ENCODE data around the gene MYO1D.
"Not testable (repeated sequence)": the region's sequence is repeated elsewhere in the genome, so short reads cannot be mapped to it uniquely, and the experiment has no call there.

MYO1D gene

DNA sequence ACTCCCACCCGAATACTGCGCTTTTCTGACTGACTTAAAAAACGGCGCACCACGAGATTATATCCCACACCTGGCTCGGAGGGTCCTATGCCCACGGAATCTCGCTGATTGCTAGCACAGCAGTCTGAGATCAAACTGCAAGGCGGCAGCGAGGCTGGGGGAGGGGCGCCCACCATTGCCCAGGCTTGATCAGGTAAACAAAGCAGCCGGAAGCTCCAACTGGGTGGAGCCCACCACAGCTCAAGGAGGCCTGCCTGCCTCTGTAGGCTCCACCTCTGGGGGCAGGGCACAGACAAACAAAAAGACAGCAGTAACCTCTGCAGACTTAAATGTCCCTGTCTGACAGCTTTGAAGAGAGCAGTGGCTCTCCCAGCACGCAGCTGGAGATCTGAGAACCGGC is 10.5 kb upstream of the MYO1D start:
- not testable (repeated sequence) for DNase-seq

GRCh38 chr17:32886951-32887350 is 10.0 kb upstream of the MYO1D start:
- not testable (repeated sequence) for DNase-seq

GRCh38 chr17:32882734-32883133 is 5.8 kb upstream of the MYO1D start:
- no peak for DNase-seq

DNA sequence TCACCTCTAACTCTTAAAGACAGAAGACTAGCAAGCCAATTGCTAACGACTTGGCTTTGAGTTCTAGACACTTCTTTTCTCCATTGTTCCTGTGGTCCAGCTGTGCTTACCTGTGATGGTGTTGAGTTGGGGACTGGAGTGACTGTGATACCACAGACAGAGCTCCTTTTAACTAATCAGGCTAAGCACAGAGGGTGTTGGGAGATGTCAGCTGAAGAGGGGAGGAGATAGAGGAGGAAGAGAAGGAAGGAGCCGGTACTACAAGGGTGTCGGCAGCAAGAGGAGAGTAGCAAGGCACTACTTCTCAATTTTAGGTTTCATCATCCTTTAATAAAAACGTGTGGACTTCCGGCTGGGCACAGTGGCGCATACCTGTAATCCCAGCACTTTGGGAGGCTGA is 5.1 kb upstream of the MYO1D start:
- DNase-seq: no peak

DNA sequence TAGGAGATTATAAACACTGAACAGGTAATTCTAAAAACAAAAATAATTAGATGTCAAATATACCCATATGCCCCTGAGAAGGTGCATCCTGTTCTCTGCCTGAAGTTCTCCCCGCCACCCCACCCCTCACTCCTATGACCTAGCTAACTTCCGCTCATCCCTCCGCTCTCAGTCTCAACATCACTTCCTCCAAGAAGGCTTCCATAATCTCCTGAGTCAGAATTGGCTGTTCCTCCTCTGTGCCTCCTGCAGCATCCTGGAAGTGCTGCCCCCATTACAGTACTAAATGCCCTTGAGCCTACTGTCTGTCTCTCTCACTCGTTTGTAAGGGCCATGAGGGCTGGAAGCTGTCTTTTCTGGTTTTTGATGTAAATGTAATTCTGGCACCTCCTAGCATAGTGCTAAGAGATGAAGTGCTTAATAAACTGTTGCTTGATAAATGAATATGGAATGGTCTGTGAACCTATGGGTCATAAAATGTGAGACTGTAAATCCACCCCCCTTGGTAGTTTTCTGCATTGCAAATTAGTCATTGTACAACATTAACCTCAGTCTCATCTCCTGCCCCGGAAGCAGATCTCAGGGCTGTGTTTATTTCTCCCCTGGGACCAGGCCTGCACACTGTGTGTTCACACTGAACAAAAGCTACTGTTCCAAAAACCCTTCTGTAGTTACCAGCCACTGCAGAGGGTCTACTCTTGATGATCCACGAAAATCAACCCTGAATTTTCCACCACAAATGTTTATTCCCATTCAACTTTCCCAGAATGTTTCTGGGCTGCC is 3.9 kb upstream of the MYO1D start:
- no peak for DNase-seq

DNA sequence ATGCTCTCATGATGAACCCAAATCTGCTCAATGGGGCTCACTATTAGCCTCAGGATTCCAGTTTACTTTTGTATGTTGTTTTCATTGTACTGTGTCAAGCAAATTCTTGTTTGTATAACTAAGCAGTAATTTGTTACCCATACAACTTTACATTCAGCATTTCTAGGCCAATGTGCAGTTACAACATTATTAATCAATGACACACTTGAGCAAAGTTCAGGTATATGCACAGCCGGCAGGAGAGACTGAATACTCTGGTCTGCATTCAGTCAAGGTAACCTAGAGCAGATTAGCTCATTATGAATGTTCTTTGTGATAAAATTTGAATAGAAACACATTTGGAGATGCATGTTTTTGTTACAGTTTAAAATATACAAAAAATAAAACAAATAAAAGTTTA is 2.2 kb upstream of the MYO1D start:
- DNase-seq: no peak

DNA sequence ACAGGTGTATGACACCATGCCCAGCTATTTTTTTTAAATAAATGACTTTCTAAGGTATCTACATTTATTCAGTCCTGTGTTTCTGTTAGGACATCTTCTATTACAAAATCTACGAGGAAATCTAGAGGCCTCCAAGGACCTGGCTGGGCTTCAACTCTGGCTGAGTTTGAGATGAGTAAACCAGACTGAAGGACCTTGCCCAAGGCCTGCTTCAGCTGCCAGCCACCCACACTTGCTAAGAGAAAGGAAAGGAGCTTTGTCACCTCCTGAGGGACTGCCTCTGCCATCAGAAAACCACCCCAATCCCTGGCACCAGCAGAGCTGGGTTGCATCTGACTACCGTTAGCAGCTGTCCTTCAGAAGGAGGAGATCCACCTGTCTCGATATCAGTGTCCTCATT is 1.3 kb upstream of the MYO1D start:
- no peak for DNase-seq

DNA sequence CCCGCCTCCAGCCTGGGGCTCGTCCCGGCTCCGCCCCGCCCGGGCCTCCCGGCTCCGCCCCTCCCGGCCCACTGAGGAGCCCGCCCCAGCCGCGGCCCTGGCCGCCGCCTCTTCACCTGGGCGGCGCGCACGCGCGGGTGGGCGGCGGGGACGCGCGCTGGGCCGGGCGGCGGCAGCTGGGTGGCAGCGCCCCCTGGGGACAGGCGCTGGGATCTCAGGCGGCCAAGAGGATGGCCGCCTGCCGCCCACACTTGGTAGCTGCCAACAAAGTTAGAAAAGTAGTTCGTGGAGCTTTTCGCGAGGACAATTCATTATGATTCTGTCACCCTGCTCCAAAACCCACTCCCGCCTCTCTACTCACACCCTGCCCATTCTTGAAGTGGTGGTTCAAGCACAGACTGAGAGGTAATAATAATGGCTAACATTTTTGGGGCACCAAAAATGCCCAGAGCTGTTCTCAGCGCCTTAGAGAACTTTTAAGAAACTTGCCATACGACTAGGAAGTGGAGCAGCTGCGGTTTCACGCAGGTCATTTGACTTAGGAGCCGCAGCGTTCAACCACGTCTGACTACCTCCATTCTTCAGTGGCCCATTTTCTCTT is 340 bp upstream of the MYO1D start:
- DNase-seq: peak; percentile 95

DNA sequence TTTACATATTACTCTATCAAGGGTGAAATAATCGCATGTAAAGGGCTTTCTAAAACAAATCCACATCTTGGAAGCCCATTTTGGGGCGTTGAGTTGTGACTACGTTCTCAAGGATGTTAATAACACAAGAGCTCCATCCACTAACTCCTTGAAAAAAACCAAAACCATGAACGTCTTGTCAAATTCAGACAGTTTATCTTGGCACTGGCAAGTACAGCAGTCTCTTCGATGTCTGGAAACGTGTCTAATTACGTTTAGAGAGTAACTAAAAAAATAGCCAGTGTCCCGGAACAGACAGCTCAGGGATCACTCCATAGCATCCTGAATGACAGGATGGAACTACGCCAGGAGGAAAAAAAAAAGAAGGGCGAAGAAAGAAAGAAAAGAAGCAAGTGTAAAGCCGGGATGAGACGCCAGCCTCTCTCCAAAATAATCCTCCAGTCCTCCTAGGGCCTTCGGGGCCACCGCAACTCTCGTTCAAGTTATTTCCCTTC is 954 bp downstream of the MYO1D start:
- no peak for DNase-seq

DNA sequence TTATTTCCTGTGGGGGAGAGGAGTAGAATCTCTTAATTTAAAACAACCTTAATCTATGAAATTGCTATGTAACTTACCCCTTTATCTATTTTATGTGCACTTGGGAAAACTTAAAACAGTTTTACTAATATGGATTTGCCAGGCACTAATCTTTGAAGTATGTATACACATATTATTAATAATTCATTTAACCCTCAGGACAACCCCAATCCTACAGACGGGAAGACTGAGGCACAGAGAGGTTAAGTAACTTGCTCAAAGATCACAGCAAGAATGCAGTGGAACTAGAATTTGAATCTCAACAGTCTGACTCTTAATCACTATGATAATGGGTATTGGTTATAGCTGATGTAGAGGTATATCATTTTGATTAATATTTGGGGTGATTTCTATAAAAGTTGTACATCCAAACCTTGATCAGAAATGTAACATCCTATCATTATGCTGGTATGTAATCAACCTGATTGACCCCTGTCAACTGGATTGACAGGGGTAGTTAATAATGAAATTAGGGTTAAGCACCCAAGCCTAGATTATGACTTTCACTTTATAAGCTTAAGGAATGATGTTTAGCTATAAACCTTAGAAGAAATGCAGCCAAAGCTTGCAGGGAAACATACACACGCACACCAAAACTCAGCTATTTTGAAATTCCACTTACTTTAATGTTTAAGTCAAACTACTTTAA is 1.6 kb downstream of the MYO1D start:
- DNase-seq: no peak

GRCh38 chr17:32873114-32873513 is 3.8 kb downstream of the MYO1D start:
- no peak for DNase-seq

GRCh38 chr17:32871746-32872145 is 5.2 kb downstream of the MYO1D start:
- DNase-seq: no peak

DNA sequence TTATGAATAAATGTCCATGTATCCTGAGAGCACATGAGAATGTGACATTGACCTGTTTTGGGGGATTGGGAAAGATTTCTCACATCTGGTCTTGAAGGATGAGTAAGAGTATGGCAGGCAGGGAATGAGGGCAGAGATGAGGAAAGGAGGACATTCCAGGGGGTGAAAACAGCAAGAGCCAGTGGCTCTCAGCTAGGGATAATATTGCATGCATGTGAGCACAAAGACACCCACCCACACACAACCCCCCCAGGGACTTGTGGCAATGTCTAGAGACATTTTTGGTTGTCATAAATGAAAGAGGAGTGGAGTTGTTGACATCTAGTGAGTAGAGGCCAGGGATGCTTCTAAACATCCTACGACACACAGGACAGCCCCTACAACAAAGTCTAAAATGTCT is 6.0 kb downstream of the MYO1D start:
- no peak for DNase-seq

DNA sequence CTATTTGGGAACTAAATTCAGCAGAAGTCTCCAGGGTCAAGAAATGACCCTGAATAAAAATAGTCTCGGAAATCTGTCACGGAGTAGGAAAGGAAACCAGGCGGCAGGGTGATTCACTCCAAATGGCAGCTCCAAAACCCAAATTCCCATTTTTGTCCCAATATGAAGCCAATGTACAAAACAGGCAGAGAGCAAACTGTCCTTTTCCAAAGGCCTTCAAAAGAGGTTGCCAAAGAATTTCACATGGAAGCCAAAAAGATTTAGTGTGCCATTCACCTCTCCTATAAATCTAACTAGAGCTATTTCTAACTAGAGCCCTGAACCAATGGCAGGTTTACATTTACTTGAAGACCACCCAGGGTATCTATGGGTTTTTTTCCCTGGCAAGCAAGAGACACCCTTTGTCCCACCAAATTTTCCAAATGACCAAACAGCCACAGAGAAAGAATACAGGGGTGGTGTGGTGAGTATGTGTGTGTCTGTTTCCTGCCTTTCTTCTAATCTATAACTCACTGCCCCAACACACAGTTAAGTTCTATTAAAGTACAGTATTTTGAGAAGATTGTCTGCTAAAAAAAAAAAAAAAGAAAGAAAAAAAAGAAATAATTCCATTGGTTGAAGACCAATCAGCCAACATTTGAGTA is 6.8 kb downstream of the MYO1D start:
- no peak for DNase-seq

- no peak for DNase-seq
Observed at GRCh38 chr17:32869345-32870026, 7.4 kb downstream of the MYO1D start.

DNA sequence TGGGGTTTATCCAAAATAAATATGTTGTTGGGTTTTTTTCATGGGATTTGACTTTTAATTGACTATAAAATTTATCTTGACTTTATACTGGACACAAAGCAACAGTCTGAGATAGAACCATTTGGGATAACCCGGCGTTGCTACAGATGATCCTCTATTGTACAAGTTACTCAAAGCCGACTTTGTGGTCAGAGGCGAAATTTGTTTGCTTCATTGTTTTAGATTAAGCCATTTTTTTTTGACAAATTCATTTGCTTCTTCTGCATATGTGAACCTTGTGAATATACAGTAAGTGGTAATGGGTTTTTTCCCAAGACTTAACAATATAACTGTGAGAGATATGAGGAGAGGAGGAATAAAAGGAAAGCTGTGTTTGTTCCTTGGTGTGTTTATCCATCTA is 11.8 kb downstream of the MYO1D start:
- no peak for DNase-seq

DNA sequence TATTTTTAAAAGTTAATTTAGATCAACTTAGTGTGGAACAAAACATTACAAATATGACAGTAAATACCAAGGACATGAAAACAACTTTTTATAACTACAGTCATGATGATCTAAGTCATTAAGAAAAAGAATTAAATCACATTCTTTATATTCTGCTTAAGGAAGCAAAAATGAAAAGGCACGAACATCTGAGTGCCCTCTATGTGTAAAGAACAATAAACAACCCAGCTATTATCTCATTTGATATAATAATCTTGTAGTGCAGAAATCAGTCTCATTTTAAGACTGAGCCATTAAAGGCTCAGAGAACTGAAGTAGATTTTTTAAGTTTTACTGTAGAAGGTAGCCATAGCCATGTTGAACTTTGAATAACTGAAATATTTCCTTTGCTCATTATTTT is 13.4 kb downstream of the MYO1D start:
- no peak for DNase-seq

GRCh38 chr17:32862940-32863339 is 14.0 kb downstream of the MYO1D start:
- no peak for DNase-seq

- DNase-seq: no peak
Observed at GRCh38 chr17:32861981-32862380, 14.9 kb downstream of the MYO1D start.

- DNase-seq: no peak
Observed at GRCh38 chr17:32859857-32860525, 16.9 kb downstream of the MYO1D start.

DNA sequence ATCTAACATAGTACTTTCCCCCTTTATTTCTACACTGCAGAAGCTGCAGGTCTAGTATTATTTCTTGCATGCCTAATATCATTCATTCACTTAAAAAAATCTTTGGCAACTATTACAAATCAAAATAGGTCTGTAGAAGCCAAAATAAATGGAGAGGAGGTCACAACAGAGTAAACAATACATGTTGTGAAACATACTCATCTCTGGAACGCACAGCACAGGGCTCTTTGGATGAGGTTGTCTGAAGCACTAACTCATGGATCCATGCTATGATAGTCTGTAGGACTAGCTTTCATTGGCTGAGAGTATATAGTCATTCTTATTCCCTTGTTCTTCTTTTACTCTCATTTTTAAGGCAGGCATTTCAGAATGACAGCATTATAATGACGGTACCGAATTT is 21.3 kb downstream of the MYO1D start:
- DNase-seq: no peak

GRCh38 chr17:32854832-32855389 is 22.0 kb downstream of the MYO1D start:
- no peak for DNase-seq
